ENCODE measurements around the gene TBCCD1. TPM values are rescaled to one million over a fixed set of nuclear protein-coding genes. Genes with fewer than 3 reads are reported as not detected.

The TBCCD1 gene
- total RNA-seq, 2 experiments from 2014 or later, result 14.3 to 14.6 TPM

DNA sequence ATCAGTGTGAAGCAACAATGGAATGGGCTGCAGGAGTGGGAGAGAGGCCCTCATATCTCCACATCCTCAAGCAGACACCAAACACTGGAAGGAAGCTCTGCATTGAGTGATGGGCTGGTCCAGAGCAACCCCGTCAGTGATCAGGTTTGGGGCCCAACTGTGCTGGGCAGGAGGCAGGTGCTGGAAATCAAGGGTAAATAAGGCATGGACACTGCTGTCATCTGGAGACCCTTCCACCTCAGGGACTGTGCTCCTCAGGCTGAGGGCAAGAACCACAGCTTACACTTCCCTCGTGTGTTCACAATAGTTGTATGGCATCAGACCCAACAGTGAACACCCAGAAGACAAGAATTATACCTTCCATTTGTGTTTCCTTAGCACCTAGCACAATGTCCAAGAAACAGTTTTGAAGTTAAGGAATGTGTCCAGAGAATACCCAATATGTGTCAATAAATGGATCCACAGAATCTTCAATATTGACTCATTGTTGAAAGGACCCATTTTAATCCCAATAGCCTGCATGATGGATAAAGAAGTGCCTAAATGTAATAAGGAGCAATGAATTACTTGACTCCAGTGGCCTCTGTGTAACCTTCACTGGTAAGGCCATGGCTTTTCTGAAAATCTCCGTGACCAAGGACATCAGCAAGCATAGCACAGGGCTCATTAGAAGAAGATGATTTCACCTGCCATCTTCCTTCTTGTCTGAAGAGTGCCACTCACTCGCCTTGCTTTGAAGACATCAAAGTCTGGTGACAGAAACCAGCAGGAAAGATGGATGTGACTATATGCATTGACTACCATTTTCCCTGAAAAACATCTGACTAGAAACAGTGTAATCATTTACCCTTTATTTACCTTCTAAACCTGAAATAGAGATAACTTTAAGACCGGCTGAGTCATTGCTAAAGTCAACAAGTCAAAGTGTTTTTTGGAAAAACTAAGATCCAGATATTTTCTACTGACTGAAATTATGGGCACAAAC lies 38.7 kb upstream of the TBCCD1 start:
- H3K36me3 Mint-ChIP-seq (ENCODE audit: low read depth), result no peaks in the 10 kb centered on the region
- no peak overlapping the region for H3K4me3 Mint-ChIP-seq
- DNase-seq, result no peak
- H3K4me1 Mint-ChIP-seq, result no peaks in the 10 kb centered on the region
- CTCF ChIA-PET, result interaction anchor here (1.2 to 3.0 kb wide), 3 partner anchors 9 to 12 kb away, joined by 3 to 17 read pairs (median 6); no protein-coding TSS in a partner anchor
- no peak overlapping the region for H3K27ac Mint-ChIP-seq
- no peaks in the 10 kb centered on the region for H3K27me3 Mint-ChIP-seq
- no peaks in the 10 kb centered on the region for H3K9me3 Mint-ChIP-seq
- POLR2A ChIA-PET, result no interaction called here

DNA sequence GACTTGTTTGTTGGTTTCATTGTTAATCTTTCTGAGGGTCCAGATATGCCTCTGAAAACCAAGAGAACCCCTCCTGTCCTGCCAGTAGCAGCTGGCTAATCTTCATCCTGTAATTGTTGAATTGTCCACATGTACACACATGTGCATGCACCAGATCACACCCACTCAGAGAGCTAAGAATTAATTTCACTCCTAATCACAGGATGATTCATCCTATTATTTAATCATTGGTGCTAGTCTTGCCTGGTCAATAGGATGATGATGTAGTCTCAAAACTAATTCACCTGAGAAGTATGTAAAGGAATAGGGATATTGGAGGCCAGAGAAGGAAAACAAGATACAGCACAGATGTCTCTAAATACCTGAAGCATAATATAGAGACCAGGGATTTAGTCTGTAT lies 37.9 kb upstream of the TBCCD1 start:
- H3K27me3 Mint-ChIP-seq, result no peaks in the 10 kb centered on the region
- no peaks in the 10 kb centered on the region for H3K36me3 Mint-ChIP-seq (ENCODE audit: low read depth)
- no peak for DNase-seq
- H3K9me3 Mint-ChIP-seq, result no peaks in the 10 kb centered on the region
- no peak overlapping the region for H3K27ac Mint-ChIP-seq
- ChIA-PET CTCF (interaction anchor here (1.2 to 1.7 kb wide), 2 partner anchors 10 to 12 kb away, joined by 3 to 6 read pairs; no protein-coding TSS in a partner anchor), POLR2A (no interaction called here)
- H3K4me1 Mint-ChIP-seq, result no peaks in the 10 kb centered on the region
- no peak overlapping the region for H3K4me3 Mint-ChIP-seq

DNA sequence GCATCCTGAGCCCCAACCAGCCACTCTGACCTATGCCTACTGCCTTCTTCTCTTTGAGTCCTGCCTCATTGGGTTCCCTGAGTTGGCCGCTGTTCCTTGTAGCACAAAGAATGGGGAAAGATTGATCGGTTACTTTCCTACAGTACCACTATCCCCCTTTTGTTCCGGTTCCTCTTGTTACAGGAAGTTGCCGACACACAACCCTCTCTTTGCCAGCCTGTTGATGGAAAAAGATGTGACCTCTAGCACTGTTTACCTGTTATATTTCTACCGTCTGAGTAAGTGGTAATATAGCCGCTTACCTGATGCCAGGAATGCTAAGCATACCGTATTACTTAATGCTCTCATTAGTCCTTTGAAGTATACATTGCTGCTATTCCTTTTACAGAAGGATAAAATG lies 36.0 kb upstream of the TBCCD1 start:
- no peaks in the 10 kb centered on the region for H3K9me3 Mint-ChIP-seq
- no peak for DNase-seq
- no peak overlapping the region for H3K4me3 Mint-ChIP-seq
- ChIA-PET POLR2A (no interaction called here), CTCF (interaction anchor here (1.4 to 2.1 kb wide), 2 partner anchors 13 to 14 kb away, joined by 3 to 11 read pairs; no protein-coding TSS in a partner anchor)
- no peaks in the 10 kb centered on the region for H3K27me3 Mint-ChIP-seq
- no peaks in the 10 kb centered on the region for H3K4me1 Mint-ChIP-seq
- no peaks in the 10 kb centered on the region for H3K36me3 Mint-ChIP-seq (ENCODE audit: low read depth)
- H3K27ac Mint-ChIP-seq, result no peak overlapping the region

DNA sequence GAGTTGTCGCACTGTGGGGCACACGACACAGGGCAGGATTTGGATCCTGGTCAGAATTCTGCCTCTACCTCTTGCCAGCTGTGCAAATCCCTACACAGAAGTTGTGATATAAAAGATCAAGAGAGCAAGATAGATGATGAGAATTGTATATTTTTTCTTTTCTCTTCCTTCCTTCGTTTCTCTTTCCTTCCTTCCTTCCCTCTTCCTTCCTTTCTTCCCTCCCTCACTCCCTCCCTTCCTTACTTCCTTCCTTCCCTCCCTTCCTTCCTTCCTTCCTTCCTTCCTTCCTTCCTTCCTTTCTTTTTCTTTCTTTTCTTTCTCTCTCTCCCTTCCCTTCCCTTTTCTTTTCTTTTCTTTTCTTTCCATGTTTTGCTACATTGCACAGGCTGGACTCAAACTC lies 33.8 kb upstream of the TBCCD1 start:
- CTCF ChIA-PET, result interaction anchor here (1.0 to 1.8 kb wide), 5 partner anchors 8 to 16 kb away, joined by 3 to 5 read pairs (median 3); no protein-coding TSS in a partner anchor
- Mint-ChIP-seq H3K4me1 (no peaks in the 10 kb centered on the region), H3K9me3 (no peaks in the 10 kb centered on the region), H3K36me3 (ENCODE audit: low read depth) (no peaks in the 10 kb centered on the region), H3K27me3 (no peaks in the 10 kb centered on the region), H3K4me3 (no peak overlapping the region), H3K27ac (no peak overlapping the region)
- DNase-seq, result no peak
- POLR2A ChIA-PET, result no interaction called here

DNA sequence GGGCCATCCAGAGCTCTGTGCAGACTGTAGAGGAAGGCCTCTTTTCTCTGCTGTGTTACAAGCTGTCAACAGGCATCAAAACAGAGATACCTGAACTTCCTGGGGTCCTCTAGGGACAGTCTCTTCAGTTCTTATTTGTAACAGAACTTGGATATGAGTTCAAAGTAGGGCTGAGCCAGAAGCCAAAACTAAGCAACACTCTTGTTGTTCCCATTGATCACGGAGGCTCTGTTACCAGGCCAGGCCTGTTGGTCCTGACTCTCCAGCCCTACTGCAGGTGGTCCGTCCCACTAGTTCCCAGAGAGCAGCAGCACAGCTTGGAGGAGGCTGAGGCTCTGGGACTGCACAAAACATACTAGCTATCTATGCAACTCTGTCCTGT lies 32.6 kb upstream of the TBCCD1 start:
- no peaks in the 10 kb centered on the region for H3K36me3 Mint-ChIP-seq (ENCODE audit: low read depth)
- DNase-seq, result no peak
- H3K9me3 Mint-ChIP-seq, result no peaks in the 10 kb centered on the region
- H3K4me3 Mint-ChIP-seq, result no peak overlapping the region
- H3K27ac Mint-ChIP-seq, result no peak overlapping the region
- CTCF ChIA-PET, result interaction anchor here (0.5 to 1.8 kb wide), 3 partner anchors 9 to 502 kb away, joined by 3 to 5 read pairs (median 4); no protein-coding TSS in a partner anchor
- H3K4me1 Mint-ChIP-seq, result no peaks in the 10 kb centered on the region
- POLR2A ChIA-PET, result interaction anchor here (0.6 kb wide), 1 partner anchor 684 kb away, joined by 3 read pairs; no protein-coding TSS in a partner anchor
- no peaks in the 10 kb centered on the region for H3K27me3 Mint-ChIP-seq

DNA sequence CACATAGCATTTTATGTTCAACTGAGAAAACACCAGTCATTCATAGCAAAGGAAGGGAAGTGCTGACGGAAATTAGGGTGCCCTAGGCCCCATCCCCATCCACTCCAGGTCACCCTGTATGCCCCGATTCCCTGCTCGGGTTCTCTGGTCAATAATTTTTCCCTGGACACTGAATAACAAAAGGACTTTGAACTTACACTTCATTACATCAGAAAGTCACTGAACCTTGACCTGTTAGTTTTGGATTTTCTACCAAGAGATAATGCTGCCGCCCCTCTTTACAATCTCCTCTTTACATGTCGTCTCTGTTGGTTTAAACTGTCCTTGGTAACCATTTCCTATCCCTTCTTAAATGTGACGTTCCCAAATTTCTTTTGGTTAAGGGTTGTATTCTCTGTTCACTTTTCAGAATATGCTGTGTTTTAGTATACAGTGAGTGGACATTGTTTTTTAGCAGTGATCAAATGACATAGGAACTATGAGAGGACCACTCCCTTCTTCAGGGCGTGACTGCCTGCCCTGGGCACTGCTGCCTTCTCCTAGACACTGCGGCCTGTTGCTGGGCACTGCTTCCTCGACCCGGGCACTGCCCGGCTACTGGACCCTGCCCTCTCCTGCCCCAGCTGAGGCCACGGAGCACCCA lies 32.1 kb upstream of the TBCCD1 start:
- no peak overlapping the region for H3K27ac Mint-ChIP-seq
- no peaks in the 10 kb centered on the region for H3K9me3 Mint-ChIP-seq
- ChIA-PET POLR2A (no interaction called here), CTCF (interaction anchor here (1.8 kb wide), 1 partner anchor 11 kb away, joined by 5 read pairs; no protein-coding TSS in a partner anchor)
- no peaks in the 10 kb centered on the region for H3K27me3 Mint-ChIP-seq
- no peaks in the 10 kb centered on the region for H3K36me3 Mint-ChIP-seq (ENCODE audit: low read depth)
- H3K4me1 Mint-ChIP-seq, result no peaks in the 10 kb centered on the region
- DNase-seq, result no peak
- no peak overlapping the region for H3K4me3 Mint-ChIP-seq

DNA sequence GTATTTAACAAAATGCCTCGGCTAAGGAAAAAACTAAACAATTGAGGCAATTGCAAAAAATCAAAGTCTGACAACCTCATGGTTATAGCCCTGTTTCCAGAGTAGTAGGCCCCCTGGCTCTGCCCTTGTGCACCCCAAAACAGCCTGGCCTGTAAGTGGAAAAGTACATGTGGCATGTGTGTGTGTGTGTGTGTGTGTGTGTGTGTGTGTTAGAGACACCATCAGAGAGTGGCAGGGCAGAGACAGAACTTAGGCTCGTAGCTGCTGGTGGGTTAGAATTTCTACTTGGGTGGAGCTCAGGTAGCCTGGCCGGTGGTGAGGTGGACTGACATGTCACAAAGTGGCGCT lies 31.6 kb upstream of the TBCCD1 start:
- no peak overlapping the region for H3K4me3 Mint-ChIP-seq
- ChIA-PET POLR2A (no interaction called here), CTCF (interaction anchor here (0.6 kb wide), 1 partner anchor 767 kb away, joined by 4 read pairs; no protein-coding TSS in a partner anchor)
- H3K27ac Mint-ChIP-seq, result no peak overlapping the region
- no peak for DNase-seq
- no peaks in the 10 kb centered on the region for H3K27me3 Mint-ChIP-seq
- H3K4me1 Mint-ChIP-seq, result no peaks in the 10 kb centered on the region
- no peaks in the 10 kb centered on the region for H3K36me3 Mint-ChIP-seq (ENCODE audit: low read depth)
- no peaks in the 10 kb centered on the region for H3K9me3 Mint-ChIP-seq

DNA sequence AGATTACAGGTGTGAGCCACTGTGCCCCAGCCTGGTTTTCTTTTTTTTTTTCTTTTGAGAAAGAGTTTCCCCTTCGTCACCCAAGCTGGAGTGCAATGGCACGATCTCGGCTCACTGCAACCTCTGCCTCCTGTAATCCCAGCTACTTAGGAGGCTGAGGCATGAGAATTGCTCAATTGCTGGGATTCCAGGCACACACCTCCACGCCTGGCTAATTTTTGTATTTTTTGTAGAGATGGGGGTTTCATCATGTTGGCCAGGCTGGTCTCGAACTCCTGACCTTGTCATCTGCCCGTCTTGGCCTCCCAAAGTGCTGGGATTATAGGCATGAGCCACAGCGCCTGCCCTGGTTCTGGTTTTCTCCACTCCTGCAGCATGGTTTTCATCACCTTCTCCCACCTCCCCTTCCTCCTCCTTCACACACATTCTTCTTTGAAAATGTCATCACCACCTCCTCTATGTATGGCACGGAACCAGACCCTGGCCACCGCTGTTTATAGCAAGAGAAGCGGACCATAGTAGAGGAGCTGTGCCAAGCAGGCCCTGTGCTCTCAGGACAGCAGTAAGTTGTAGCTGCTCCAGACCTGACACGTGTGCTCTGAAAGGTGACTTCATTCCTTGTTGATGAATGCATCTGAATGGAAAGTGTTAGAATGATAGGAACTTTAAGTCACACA lies 31.1 kb upstream of the TBCCD1 start:
- DNase-seq, result no peak
- no peak overlapping the region for H3K4me3 Mint-ChIP-seq
- H3K27ac Mint-ChIP-seq, result no peak overlapping the region
- ChIA-PET POLR2A (no interaction called here), CTCF (interaction anchor here (0.6 kb wide), 1 partner anchor 767 kb away, joined by 4 read pairs; no protein-coding TSS in a partner anchor)
- H3K27me3 Mint-ChIP-seq, result no peaks in the 10 kb centered on the region
- no peaks in the 10 kb centered on the region for H3K36me3 Mint-ChIP-seq (ENCODE audit: low read depth)
- no peaks in the 10 kb centered on the region for H3K9me3 Mint-ChIP-seq
- no peaks in the 10 kb centered on the region for H3K4me1 Mint-ChIP-seq

DNA sequence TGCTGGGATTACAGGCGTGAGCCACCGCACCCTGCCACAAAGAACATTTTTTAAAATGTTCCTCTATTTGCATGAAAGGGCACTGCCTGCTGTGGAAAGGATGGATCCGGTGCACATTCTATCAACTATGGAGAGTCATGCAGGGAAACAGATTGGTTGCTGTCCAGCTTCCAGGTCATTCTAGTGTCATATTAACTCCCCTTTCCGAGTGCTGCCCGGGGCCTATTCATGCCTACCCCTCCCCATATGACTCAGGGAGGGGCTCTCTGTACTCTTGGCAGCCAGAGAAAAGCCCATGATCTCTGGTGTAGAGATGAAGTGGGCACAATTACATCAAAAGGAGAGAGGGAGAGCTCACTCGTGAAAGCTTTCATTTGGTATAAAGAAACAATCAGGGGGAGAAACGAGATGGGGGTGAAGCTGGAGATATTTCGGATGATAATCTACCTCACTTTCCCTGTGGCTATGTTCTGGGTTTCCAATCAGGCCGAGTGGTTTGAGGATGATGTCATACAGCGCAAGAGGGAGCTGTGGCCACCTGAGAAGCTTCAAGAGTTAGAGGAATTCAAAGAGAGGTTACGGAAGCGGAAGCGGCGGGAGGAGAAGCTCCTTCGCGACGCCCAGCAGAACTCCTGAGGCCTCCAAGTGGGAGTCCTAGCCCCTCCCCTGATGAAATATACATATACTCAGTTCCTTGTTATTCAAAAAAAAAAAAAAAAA lies 29.6 kb upstream of the TBCCD1 start:
- no peaks in the 10 kb centered on the region for H3K36me3 Mint-ChIP-seq (ENCODE audit: low read depth)
- H3K4me3 Mint-ChIP-seq, result no peak overlapping the region
- no peaks in the 10 kb centered on the region for H3K4me1 Mint-ChIP-seq
- no peak for DNase-seq
- no peak overlapping the region for H3K27ac Mint-ChIP-seq
- ChIA-PET CTCF (interaction anchor here (0.7 to 1.2 kb wide), 4 partner anchors 10 to 256 kb away, joined by 3 to 7 read pairs (median 4); no protein-coding TSS in a partner anchor), POLR2A (no interaction called here)
- no peaks in the 10 kb centered on the region for H3K27me3 Mint-ChIP-seq
- H3K9me3 Mint-ChIP-seq, result no peaks in the 10 kb centered on the region

DNA sequence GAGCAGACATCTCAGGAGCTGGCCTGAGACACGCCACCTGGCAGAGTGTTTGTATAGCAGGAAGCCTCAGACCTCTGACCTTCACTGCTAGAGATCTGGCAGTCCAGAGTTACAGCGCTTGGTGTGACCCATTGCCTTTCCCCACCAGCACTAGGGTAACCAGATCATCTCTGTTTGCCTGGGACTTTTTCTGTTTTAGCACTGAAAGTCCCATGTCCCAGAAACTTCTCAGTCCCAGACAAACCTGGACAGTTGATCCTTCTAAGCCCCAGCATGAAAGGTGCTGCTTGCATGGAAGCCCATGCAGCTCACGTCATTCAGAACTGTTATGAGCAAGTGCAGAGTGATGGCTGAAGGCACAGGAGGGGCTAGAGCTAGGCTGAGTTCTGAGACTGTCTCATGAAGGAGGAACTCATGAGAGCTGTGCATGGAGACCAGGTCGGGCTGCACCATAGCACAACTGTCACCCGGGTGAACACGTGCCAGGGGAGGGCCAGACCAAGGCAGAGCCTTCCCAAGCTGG lies 27.5 kb upstream of the TBCCD1 start:
- H3K27me3 Mint-ChIP-seq, result no peaks in the 10 kb centered on the region
- H3K4me1 Mint-ChIP-seq, result peaks cover 10% of the 10 kb centered on the region
- no peak for DNase-seq
- ChIA-PET CTCF (interaction anchor here (0.5 to 0.9 kb wide), 3 partner anchors 12 to 589 kb away, joined by 3 to 4 read pairs (median 3); no protein-coding TSS in a partner anchor), POLR2A (no interaction called here)
- H3K9me3 Mint-ChIP-seq, result no peaks in the 10 kb centered on the region
- H3K27ac Mint-ChIP-seq, result no peak overlapping the region
- H3K4me3 Mint-ChIP-seq, result no peak overlapping the region
- H3K36me3 Mint-ChIP-seq (ENCODE audit: low read depth), result no peaks in the 10 kb centered on the region

DNA sequence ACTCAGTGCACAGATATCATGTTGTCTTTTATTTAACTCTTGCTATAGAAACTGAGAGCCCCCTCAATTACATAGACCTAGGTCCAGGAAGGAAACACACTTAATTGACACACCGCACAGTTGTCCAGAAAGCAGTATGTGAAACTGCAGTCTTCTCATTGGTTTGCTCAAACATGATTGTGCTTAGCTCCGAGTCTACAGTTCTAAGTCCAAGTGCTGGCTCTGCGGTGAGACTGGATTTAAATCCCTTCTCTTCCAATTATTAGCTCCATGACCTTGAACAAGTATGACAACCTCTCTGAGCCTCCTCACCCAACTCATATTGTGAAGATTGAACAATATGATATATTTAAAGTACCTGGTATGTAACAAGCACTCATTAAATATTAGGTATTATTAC lies 26.7 kb upstream of the TBCCD1 start:
- ChIA-PET CTCF (interaction anchor here (0.9 kb wide), 1 partner anchor 23 kb away, joined by 3 read pairs; no protein-coding TSS in a partner anchor), POLR2A (no interaction called here)
- no peaks in the 10 kb centered on the region for H3K36me3 Mint-ChIP-seq (ENCODE audit: low read depth)
- no peak overlapping the region for H3K27ac Mint-ChIP-seq
- H3K4me3 Mint-ChIP-seq, result no peak overlapping the region
- H3K27me3 Mint-ChIP-seq, result no peaks in the 10 kb centered on the region
- H3K4me1 Mint-ChIP-seq, result peaks cover 14% of the 10 kb centered on the region
- H3K9me3 Mint-ChIP-seq, result no peaks in the 10 kb centered on the region
- DNase-seq, result no peak

DNA sequence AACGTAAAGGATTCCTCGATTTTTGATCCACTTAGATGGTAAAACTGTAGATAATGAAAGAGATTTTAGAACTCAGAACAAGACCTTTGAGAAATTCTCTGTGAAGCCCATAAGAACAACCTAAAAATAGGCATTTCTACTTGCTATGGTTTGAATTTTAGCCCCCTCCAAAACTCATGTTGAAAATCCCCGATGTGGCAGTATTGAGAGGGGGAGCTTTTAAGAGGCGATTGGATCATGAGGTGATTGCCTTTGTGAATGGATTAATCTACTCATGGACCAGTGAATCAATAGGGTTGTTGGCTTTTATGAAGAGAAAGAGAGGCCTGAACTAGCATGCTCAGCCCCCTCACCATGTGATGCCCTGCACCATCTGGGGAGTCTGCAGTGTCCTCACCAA lies 25.5 kb upstream of the TBCCD1 start:
- DNase-seq, result no peak
- no peak overlapping the region for H3K4me3 Mint-ChIP-seq
- CTCF ChIA-PET, result no interaction called here
- H3K4me1 Mint-ChIP-seq, result peaks cover 21% of the 10 kb centered on the region
- H3K27me3 Mint-ChIP-seq, result no peaks in the 10 kb centered on the region
- no peaks in the 10 kb centered on the region for H3K36me3 Mint-ChIP-seq (ENCODE audit: low read depth)
- POLR2A ChIA-PET, result no interaction called here
- H3K27ac Mint-ChIP-seq, result no peak overlapping the region
- H3K9me3 Mint-ChIP-seq, result no peaks in the 10 kb centered on the region
